ENCODE results near the gene LRRC45.

The LRRC45 gene

GRCh38 chr17:82037092-82037888 lies 14.2 kb downstream of the LRRC45 start, which contains the start of gene DCXR (continued):
- TF ChIP-seq ZNF169 (tag by site-specific recombination; IDR thresholded peaks at IDR 0.05), result 0 out of 2 replicates have a peak, but pooled peaks have one; percentile 10
- TF ChIP-seq ZNF561 (tag by site-specific recombination; IDR thresholded peaks at IDR 0.05; ENCODE audit: borderline replicate concordance), result peak; percentile 83
- no peak for TF ChIP-seq ZNF174 (tag by site-specific recombination; IDR thresholded peaks at IDR 0.05)
- peak; percentile 89 for TF ChIP-seq ZNF2 (tag by site-specific recombination; IDR thresholded peaks at IDR 0.05)
- peak; percentile 81 for TF ChIP-seq KLF9 (tag by site-specific recombination; IDR thresholded peaks at IDR 0.05; ENCODE audit: low read depth)
- TF ChIP-seq ZBTB44 (tag by site-specific recombination; IDR thresholded peaks at IDR 0.05), result peak; percentile 50; the same call in 1 of the 2 replicates
- peak; percentile 100 for TF ChIP-seq KLF10 (tag by site-specific recombination; IDR thresholded peaks at IDR 0.05)
- TF ChIP-seq ZBTB11 (tag by site-specific recombination; conservative IDR thresholded peaks at IDR 0.05; ENCODE audit: low read depth), result peak; percentile 78
- peak; percentile 80 for TF ChIP-seq ZSCAN30 (tag by site-specific recombination; IDR thresholded peaks at IDR 0.05)
- no peak for TF ChIP-seq ZNF529 (tag by site-specific recombination; IDR thresholded peaks at IDR 0.05; ENCODE audit: insufficient replicate concordance)
- TF ChIP-seq ZNF785 (tag by site-specific recombination; IDR thresholded peaks at IDR 0.05), result 0 out of 2 replicates have a peak, but pooled peaks have one; percentile 51
- TF ChIP-seq REST (tag by site-specific recombination; IDR thresholded peaks at IDR 0.05), result peak; percentile 75
- peak; percentile 93 for TF ChIP-seq ZBTB8A (tag by site-specific recombination; IDR thresholded peaks at IDR 0.05)
- TF ChIP-seq SP3 (tag by site-specific recombination; IDR thresholded peaks at IDR 0.05), result peak; percentile 92
- peak; percentile 96 for TF ChIP-seq SP2 (tag by site-specific recombination; IDR thresholded peaks at IDR 0.05)
- no peak for TF ChIP-seq TRIM28 (IDR thresholded peaks at IDR 0.05; ENCODE audit: borderline replicate concordance, low read length)
- peak; percentile 86 for TF ChIP-seq ZBTB17 (tag by site-specific recombination; IDR thresholded peaks at IDR 0.05)
- peak; percentile 62; the same call in 1 of the 2 replicates for TF ChIP-seq ZNF843 (tag by site-specific recombination; IDR thresholded peaks at IDR 0.05)
- no peak for TF ChIP-seq BCL6B (tag by site-specific recombination; IDR thresholded peaks at IDR 0.05)
- TF ChIP-seq BCL11A (tag by site-specific recombination; IDR thresholded peaks at IDR 0.05; ENCODE audit: low read depth), result peak; percentile 96
- TF ChIP-seq ZFHX2 (tag by site-specific recombination; conservative IDR thresholded peaks at IDR 0.05), result peak; percentile 97
- TF ChIP-seq ZNF600 (tag by site-specific recombination; IDR thresholded peaks at IDR 0.05), result peak; percentile 98
- TF ChIP-seq ZNF580 (tag by site-specific recombination; IDR thresholded peaks at IDR 0.05), result peak; percentile 57
- peak; percentile 84 for TF ChIP-seq KLF16 (tag by site-specific recombination; IDR thresholded peaks at IDR 0.05)
- TF ChIP-seq PRDM10 (tag by site-specific recombination; IDR thresholded peaks at IDR 0.05), result peak; percentile 35
- TF ChIP-seq ZNF335 (tag by site-specific recombination; conservative IDR thresholded peaks at IDR 0.05), result peak; percentile 98

Measured in HEK293 (cell line).